AG08395 (cell line): ENCODE data around the gene CCDC92.

Source experiments
- DNase-seq: peaks from one replicate; pipeline ENCODE4 v3.0.0; 2012; ENCODE audit warnings: mixed read lengths, low spot score

The CCDC92 gene

DNA sequence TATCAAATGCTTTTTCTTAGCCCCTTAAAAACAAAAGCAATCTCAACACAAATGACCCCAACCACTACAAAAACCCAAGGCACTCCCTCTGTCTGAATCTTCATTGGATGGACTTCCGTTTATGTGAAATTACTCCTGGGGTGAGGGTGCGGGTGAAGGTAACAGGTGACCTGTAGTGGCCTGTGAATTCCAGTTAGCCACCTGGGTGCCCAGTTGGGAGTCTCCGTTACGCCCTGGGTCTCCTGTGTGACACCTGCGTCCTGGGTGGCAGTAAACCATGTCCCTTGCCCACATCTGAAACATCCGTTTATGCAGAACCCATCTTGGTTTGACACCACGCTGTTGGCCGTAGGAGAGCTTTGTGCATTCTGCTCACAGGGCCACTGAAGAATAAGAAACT is 62.6 kb downstream of the CCDC92 start:
- DNase-seq: no peak

DNA sequence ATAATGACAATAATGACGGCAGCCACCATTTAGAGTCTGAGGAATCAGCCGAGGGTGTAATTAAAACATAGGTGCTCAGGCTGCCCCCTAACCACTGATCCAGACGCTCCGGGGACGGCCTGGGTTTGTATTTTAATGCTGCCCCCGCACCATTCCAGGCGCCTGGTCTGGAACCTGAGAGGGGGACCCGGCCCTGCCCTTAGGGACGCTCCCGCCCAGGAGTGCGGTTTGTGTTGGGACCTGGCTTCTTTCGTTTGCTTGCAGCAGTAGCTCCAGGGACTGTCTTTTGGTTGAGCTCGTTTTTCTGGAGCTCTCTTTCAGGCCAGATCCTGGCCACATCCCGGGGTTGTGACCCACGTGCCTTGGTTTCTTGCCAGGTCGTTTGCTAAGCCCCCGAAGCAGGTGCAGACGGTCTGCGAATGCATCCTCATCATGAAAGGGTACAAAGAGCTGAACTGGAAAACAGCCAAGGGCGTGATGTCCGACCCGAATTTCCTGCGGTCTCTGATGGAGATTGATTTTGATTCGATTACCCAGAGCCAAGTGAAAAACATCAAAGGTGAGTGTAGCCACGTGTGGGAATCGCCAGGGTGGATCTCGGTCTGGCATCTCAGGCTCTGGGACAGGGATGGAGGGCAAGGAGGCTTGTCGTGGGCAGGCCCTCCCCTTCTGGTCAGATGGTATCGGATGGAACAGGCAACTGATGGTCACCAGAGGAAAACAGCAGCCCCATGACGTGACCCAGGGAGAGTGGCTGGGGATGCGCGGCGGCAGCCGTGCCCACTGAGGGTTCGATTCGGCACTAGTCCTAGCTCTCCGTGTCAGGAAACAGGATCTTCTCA is 63.5 kb downstream of the CCDC92 start:
- DNase-seq: no peak

DNA sequence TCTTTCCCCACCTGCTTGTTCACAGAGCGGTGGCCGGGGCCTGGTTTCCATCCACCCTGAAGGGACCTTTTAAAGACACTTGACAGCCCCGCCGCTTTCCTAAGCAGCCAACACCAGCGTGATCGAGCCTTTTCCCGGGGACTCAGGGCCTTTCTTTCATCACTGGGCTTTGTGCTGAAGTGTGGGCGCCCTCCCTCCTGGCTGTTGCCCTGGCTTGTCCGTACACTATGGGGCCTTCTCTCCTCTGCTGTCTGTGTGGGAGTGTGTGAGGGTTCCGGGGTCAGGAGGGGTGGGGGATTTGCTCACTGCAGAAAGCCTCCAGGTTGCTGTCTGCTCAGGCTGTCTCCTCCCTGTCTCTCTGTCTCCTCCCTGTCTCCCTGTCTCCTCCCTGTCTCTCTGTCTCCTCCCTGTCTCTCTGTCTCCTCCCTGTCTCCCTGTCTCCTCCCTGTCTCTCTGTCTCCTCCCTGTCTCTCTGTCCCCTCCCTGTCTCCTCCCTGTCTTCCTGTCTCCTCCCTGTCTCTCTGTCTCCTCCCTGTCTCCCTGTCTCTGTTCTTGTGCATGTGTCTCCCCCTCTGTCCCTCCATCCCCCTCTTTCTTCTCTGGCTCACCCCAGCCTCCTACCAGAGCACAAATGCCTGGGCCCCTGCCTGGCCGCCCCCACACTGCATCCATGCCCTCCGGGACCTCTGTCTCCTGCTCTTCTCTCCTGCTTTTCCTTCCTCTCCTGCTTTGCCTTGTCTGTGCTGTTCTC is 64.7 kb downstream of the CCDC92 start:
- DNase-seq: no peak

DNA sequence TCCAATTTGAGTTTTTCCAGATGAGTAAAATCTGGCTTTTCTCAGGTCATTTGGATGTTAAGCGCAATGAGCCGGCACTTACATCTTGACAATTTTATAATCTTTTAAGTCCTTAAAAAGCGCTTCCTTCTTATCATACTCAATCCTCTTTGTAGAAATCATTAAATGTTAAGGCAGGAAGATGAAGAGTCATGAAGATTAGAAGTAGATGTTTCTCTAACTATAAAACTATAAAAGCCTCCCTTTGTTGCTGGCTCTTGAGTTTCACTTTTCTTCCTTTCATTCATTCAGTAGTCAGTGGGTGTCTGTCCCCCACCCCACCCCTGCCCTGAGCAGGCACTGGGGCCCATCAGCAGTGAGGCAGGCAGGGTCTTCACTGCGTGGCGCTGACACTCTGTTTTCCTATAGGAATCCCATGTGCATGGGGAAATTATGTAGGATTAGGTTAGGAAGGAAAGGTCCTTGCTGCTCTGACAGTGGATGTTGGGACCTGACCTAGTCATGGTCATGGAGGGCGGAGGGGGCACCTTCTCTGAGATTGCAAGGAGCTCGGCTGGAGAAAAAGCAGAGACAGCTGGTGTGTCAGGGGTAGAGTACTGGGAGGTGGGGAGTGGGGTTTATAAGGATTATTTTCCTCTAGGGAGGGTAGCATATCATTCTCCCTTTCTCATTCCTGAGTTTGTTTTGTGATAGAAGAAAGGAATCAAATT is 65.8 kb downstream of the CCDC92 start:
- no peak for DNase-seq

DNA sequence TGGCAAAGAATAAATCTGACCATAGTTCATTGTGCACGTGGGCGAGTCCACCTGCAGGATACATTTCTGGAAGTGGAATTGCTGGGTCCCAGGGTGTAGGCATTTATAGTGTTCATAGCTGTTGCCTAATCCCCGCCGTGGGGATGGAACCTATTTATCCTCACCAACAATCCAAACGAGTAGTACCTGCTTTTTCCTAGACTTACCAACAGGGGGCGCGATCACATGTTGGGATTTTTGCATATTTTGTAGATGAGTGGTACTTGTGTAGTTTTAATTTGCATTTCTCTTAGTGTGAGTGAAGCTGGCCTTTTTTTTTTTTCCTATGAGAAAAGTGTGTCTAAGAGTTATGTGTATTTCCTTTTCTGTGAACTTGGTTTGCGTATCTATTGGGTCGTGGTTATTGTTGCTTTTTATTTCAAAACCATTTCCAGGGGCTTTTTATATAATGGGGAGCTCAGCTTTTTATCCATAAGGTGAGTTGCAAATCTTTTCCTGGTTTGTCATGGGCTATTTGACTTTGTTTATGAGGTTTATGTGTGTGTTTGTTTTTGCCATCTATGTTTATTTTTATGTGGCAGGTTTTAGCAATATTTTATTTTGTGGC is 67.2 kb downstream of the CCDC92 start:
- DNase-seq: peak; percentile 74

DNA sequence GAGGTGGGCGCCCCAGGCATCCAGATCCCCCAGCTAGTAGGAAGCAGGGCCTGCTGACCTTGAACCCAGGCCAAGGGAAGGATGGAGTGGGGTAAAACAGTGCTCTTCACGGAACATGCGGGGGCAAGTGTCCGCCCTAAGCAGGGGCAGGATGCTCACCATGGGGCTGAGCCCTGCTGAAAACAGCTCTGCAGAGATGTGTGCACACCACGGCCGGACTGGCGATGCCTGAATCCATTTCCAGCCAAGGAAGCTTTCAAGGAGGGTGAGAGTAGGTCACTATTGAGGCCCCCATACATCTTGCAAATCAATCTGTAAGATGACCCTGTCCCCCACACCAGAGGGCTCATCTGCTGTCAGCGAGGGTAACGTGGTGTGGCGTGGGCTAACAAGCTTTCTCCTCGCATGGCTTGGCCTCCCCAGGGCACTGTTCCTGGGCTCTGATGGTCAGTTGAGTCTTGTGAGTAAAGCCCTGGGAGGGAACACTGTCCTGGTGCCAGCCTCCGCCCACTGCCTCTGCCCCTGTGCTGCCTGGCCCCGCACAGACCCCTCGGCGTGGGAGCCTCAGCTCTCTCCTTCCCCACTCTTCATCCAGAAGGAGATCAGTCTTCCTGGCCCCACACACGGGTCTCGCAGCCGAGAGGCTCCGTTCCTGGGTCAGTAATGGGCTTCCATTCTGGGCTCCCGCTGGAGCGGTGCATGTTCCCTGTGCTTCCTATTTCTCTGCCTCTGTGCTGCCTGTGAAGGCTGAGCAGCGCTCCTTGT is 69.1 kb downstream of the CCDC92 start:
- DNase-seq: no peak

DNA sequence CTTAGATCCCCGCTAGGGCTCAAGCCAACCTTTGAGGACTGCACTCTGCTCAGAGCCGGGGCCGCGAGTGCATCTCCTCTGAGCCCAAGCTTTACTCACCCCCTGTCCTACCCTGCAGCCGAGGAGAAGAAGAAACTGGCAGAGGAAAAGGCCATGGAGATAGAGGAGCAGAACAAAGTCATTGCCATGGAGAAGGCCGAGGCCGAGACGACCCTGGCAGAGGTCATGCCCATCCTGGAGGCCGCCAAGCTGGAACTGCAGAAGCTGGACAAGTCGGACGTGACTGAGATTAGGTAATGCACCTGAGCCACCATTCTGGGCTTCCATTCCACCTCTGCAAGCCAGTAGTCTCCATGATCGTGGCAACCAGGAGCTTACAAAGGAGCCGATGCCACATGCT is 69.8 kb downstream of the CCDC92 start:
- DNase-seq: no peak

DNA sequence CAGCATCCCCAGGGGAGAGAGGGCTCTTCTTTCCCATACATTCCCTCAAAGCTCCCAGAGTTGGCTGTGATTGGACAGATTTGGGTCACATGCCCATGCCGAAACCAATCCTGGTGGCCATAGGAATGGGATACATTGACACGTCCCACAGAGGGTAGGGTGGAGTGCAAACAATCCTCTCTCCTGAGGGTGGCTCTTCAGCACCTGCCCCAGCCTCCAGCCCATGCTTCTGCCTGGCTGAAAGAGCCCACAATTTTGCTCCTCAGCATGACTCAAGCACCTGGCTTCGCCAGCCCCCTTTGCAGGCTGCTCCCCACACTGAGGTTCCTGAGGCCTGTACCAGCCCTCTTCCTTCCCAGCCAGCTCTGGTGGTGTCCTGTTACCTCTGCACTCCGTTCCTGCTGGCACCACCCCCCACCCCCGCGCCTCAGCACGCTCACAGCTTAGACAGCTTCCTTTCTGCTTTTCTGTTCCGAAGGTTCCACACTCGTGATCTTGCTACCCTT is 71.7 kb downstream of the CCDC92 start:
- no peak for DNase-seq

DNA sequence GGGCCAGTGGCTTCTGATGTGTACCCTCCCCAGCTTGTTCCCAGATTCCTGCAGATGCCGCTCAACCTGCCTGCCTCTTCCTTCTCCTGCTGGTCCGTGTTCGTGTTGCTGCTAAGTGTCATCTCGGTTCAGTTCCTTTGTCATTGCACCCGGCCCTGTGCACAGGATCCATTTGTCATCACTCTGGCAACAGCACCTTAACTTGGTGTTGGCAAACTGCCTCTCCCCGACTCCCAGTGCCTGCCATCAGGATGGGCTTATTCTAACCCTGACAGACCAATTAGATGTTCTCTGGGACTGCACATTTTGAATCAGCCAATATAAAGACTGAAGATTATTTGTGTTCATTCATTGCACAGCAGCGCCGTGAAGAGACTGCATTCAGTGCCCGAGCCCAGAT is 73.3 kb downstream of the CCDC92 start:
- no peak for DNase-seq

DNA sequence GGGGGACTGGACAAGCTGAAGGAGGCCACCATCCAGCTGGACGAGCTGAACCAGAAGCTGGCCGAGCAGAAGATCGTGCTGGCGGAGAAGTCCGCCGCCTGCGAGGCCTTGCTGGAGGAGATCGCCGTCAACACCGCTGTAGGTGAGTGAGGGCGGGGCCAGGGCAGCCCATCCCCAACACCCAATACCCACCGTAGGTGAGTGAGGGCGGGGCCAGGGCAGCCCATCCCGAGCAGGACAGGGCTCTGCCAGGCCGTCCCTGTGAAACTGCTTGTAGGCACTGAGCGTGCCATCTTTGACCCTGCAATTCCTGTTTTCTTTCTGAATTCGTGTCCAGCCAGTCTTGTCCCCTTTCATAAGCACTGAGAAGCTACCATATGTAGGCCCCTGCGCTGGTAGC is 74.0 kb downstream of the CCDC92 start:
- no peak for DNase-seq

DNA sequence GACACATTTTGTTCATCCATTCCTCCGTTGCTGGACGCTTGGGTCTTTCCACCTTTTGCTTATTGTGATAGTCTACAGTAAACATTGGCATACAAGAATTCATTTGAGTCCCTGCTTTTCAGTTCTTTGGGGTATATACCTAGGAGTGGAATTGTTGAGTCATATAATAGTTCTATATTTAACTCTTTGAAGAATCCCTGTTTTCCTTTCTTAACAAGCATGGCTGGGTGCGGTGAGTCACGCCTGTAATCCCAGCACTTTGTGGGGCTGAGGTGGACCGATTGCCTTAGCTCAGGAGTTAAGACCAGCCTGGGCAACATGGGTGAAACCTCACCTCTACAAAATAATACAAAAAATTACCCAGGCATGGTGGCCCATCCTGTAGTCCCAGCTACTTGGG is 75.4 kb downstream of the CCDC92 start:
- DNase-seq: peak; percentile 26

DNA sequence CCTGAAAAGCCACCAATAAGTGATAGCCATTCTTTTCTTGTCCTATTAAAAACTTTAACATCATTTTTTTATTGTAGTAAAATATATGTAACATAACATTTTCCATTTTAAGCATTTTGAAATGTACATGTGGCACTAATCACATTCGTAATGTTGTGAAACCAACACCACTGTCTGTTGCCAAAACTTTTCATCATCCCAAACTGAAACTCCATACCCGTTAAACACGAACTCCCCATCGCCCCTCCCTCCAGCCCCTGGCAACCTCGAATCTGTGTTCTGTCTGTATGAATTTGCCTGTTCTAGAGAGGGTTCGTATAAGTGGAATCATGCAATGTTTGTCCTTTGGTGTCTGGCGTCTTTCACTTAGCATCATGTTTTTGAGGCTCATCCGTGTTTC is 75.9 kb downstream of the CCDC92 start:
- DNase-seq: peak; percentile 27

DNA sequence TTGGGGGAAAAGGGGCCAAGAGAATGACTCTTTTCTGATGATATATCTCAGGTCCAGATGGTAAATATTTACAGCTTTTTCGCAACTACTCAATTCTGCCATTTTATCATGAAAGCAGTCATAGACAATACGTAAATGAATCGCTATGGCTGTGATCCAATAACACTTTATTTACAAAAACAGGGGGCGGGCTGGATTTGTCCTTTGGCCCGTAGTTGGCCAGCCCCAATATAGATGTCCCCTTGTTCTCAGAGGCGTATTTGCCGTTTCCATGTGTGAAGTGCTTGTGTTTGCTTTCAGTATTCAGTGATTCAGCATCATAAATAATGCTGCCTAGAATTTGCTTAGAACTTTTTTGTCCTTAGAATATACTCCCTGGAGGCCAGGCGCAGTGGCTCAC is 77.2 kb downstream of the CCDC92 start:
- no peak for DNase-seq

DNA sequence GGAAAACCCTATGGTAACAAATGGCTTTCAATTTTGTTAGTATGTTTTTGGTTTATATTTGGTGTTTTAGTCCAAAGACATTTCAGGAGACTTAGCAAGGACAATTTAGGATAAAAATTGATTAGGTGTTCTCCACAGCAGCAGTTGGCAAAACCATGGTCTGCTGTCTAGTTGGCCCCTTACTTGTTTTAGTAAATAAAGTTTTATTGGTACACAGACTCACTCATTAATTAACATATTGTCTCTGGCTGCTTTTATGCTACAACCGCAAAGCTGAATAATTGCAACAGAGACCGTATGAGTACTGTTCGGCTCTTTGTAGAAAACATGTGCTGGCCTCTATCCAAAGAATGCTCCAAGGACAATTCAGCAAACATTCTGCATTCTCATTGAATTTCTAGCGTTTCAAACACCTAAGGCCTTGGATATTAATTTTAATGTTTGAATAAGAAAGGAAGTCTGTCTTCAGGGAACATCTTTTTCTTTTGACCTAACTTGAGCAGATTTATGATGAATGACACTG is 77.7 kb downstream of the CCDC92 start:
- no peak for DNase-seq

DNA sequence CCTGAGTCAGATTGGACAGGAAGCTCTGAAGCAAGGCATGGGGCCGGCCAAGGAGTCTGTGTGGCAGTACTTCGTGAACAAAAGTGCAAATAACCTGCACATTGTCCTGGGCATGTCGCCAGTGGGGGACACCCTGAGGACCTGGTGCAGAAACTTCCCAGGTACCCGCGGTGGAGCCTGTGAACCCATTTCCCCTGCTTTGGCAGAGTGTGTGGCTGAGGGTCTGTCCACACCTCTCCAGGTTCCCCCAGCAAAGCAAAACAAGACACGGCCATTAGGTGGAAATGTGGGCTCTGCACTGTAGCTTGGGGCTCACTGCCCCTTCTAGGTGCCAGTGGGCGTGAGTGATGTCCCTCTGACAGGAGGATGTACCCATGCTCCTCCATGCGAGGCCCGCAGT is 79.4 kb downstream of the CCDC92 start:
- no peak for DNase-seq

DNA sequence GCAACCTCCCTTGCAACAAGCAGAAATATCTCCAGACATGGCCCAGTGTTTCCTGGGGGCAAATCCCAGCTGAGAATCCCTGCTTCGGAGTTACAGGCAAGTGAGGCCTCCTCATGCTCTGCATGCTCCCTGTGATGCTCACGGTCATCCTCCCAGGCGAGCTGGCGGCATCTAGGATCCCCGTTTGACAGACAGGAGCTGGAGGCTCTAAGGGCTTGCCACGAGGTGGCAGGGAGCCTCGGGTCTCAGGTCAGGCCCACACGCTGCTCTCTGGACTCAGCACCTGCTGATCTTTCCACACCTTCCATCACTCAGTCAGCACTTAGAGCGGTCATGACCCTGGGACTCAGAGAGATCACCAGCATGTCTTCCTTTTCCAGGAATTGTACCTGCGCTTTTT is 79.8 kb downstream of the CCDC92 start:
- DNase-seq: no peak

DNA sequence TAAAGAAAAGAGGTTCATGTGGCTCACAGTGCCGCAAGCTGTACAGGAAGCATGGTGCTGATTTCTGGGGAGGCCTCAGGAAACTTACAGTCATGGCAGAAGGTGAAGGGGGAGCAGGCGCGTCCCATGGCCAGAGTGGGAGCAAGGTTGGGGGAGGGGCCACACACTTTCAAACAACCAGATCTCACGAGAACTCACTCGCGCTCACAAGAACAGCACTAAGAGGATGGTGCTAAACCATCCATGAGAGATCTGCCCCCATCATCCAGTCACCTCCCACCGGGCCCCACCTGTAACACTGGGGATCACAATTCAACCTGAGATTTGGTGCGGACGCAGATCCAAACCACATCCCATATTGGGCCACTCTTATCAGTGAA is 80.5 kb downstream of the CCDC92 start:
- DNase-seq: no peak

DNA sequence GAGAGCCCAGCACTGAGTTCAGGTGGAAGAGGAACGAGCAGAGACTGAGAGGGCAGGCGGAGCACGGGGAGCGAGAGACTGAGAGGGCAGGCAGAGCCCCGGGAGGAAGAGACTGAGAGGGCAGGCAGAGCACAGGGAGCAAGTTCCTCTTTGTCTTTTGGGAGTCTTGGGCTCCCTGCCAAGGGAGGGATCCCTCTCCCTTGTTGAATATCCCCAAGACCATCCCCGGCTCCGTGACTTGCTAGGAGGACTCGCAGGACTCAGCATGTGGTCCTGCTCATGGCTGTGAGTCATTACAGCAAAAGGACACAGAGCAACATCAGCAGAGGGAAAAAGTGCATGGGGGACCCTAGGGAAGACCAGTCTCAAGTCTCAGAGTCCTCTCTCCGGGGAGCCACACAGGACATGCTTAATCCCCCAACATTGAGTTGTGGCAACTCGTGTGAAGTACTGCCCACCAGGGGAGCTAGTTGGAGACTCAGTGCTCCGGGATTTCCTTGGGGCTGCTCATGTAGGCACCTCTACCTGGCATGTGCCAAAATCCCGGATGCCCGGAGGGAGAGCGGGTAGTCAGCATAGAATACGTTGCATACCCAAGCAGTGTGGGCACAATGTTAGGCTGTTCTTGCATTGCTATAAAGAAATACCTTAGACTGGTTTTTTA is 81.0 kb downstream of the CCDC92 start:
- no peak for DNase-seq

DNA sequence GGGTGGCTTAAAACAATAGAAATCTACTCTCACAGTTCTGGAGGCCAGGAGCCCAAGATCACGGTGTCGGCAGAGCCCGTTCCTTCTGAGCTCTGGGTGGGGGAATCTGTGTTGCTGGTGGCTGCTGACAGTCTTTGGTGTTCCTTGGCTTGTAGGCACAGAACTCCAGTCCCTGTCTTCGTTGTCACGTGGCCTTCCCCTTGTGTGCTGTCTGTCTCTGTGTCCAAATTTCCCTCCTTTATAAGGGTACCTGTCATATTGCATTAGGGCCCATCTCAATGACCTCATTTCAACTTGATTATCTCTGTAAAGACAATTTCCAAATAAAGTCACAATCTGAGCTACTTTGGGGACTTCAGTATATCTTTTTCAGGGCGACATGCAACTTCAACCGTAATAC is 81.6 kb downstream of the CCDC92 start:
- DNase-seq: no peak

DNA sequence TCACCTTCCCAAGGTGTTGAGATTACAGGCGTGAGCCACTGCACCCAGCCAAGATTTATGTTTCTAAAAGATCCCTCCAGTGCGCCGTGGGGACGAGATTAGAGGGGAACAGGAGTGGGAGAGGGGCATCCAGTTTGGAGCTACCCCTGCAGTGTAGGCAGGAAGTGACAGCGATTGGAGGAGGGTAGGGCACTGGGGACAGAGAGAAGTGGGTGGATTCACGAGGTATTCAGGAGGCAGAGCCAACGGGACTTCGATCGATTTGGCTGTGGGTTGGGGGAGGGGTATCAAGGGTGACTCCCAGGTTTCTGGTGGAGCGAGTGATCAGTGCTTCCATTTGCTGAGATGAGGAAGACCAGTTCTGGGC is 82.1 kb downstream of the CCDC92 start:
- DNase-seq: no peak
